Panc1 (cell line): Measurements from ENCODE around the gene TNIP1. TPM values are rescaled to one million over a fixed set of nuclear protein-coding genes. Genes with fewer than 3 reads are reported as not detected.

Experiments used
- ATAC-seq: fragments of 200-7000 bp; cut with Tn5 transposase; 2 replicates; pipeline ENCODE4 v1.9.1; 2020; ENCODE audit warnings: mild to moderate bottlenecking, moderate library complexity
- BruUV-seq: library from RNA; stranded (reverse); fragments of 400-500 nt; replicated peaks from 2 replicates; lab custom pipeline; 2021; lab: Mats Ljungman, UMichigan
- CTCF ChIA-PET: fragments of 300-600 bp; sonication (Branson Sonifier 250); formaldehyde crosslinking; loops from one replicate; lab custom pipeline; 2022; ENCODE audit warnings: antibody characterized with exemption; lab: Charles Lee
- POLR2A ChIA-PET: fragments of 300-600 bp; sonication (Branson Sonifier 250); formaldehyde crosslinking; loops from one replicate; lab custom pipeline; 2022; ENCODE audit warnings: antibody characterized with exemption; lab: Charles Lee
- DNase-seq: peaks from one replicate; pipeline ENCODE4 v3.0.0-alpha.2; 2010; ENCODE audit warnings: low read depth, low spot score
- H3K27ac ChIP-seq: 2 replicates; pipeline ENCODE4 v1.5.1; 2011; ENCODE audit warnings: mild to moderate bottlenecking, low read length, inconsistent platforms
- H3K27me3 ChIP-seq: fragments of 200-500 bp; sonication (Bioruptor generic); 2 replicates; pipeline ENCODE4 v1.6.0; 2014; ENCODE audit warnings: low read length, inconsistent platforms; ENCODE audit not compliant: control insufficient read depth, insufficient read depth
- H3K36me3 ChIP-seq: fragments of 200-500 bp; sonication (Bioruptor generic); 2 replicates; pipeline ENCODE4 v1.5.1; 2014; ENCODE audit warnings: inconsistent platforms, mild to moderate bottlenecking, low read length, moderate library complexity; ENCODE audit not compliant: control insufficient read depth, insufficient read depth
- H3K4me1 ChIP-seq: 2 replicates; pipeline ENCODE4 v1.5.1; 2011; ENCODE audit warnings: inconsistent platforms, mild to moderate bottlenecking, low read length, moderate library complexity; ENCODE audit not compliant: control insufficient read depth, insufficient read depth
- H3K4me3 ChIP-seq, 2 experiments: 2 replicates each; pipeline ENCODE4 v1.5.1; 2011 to 2012; ENCODE audit warnings: low read depth in 2 of 2, low read length in 2 of 2, mild to moderate bottlenecking in 2 of 2, inconsistent platforms in 1 of 2, moderate library complexity in 1 of 2
- H3K9me3 ChIP-seq: fragments of 200-500 bp; sonication (Bioruptor generic); 2 replicates; pipeline ENCODE4 v1.5.1; 2014; ENCODE audit warnings: low read depth, mild to moderate bottlenecking, inconsistent platforms, low read length, moderate library complexity; ENCODE audit not compliant: control insufficient read depth, insufficient read depth
- CTCF ChIP-seq: fragments of 450-650 bp; IDR thresholded peaks from 2 replicates; pipeline ENCODE4 v1.5.1; 2017; ENCODE audit warnings: mild to moderate bottlenecking
- POLR2AphosphoS5 ChIP-seq: IDR thresholded peaks from 2 replicates; pipeline ENCODE4 v1.6.1; 2012; ENCODE audit warnings: mild to moderate bottlenecking, low read depth, low read length, moderate library complexity
- REST ChIP-seq, 2 experiments: IDR thresholded peaks; 2 replicates each; pipeline ENCODE4 v1.6.1; 2011 to 2012; ENCODE audit warnings: low read depth in 2 of 2, control low read depth in 1 of 2, low read length in 1 of 2, mild to moderate bottlenecking in 1 of 2, moderate library complexity in 1 of 2; ENCODE audit not compliant: insufficient read depth in 1 of 2
- SIN3A ChIP-seq: IDR thresholded peaks from 2 replicates; pipeline ENCODE4 v1.6.1; 2012; ENCODE audit warnings: low read depth, mild to moderate bottlenecking, low read length, moderate library complexity, borderline replicate concordance; ENCODE audit not compliant: insufficient read depth
- TCF7L2 ChIP-seq: IDR thresholded peaks from 2 replicates; pipeline ENCODE4 v1.6.1; 2011; ENCODE audit warnings: mild to moderate bottlenecking, low read depth, low read length, inconsistent platforms
- in situ Hi-C: cut with HindIII; loops from 2 replicates; pipeline ENCODE4 v1.10.0; 2016; ENCODE audit warnings: low sequenced_read_pairs, low pct_unique_long_range_greater_than_20kb
- intact Hi-C: fragments of 100-400 bp; cut with micrococcal nuclease; formaldehyde crosslinking; loops from one replicate; pipeline ENCODE4 v1.10.0; 2022; ENCODE audit not compliant: unreplicated experiment
- total RNA-seq: library from RNA; stranded (reverse); gene quantifications from one replicate; pipeline ENCODE4 v1.2.1, GENCODE V29; 2021; ENCODE audit not compliant: unreplicated experiment

Gene TNIP1
- total RNA-seq, 1 experiment from 2014 or later = 81.9 TPM

GRCh38 chr5:151034422-151035379 lies 46.1 kb downstream of the TNIP1 start:
- intact Hi-C loops (no loop called here), in situ Hi-C loops (no loop called here)
- no peak for TF ChIP-seq TCF7L2
- TF ChIP-seq SIN3A = no peak
- no peak for TF ChIP-seq CTCF
- no peak for TF ChIP-seq REST (IDR thresholded peaks at IDR 0.05; ENCODE audit: insufficient read depth in 1 of 2, low read depth in 2 of 2, low read length in 1 of 2)
- no peak for TF ChIP-seq POLR2AphosphoS5
- ChIA-PET CTCF (no interaction called here), POLR2A (no interaction called here)
- no peaks in the 10 kb centered on the region for H3K9me3 ChIP-seq
- no peak for DNase-seq
- H3K27ac ChIP-seq = no peak overlapping the region
- ATAC-seq = peak; percentile 19; the same call in 1 of the 2 replicates
- H3K4me3 ChIP-seq = no peak overlapping the region
- no peaks in the 10 kb centered on the region; the same call in 1 of the 2 replicates for H3K36me3 ChIP-seq
- H3K27me3 ChIP-seq = no peaks in the 10 kb centered on the region
- no TSS peak for BruUV-seq
- H3K4me1 ChIP-seq = no peaks in the 10 kb centered on the region

GRCh38 chr5:151033217-151033934 lies 47.5 kb downstream of the TNIP1 start:
- H3K27me3 ChIP-seq = no peaks in the 10 kb centered on the region
- H3K9me3 ChIP-seq = no peaks in the 10 kb centered on the region
- ATAC-seq = no peak
- no peak for DNase-seq
- no peak overlapping the region for H3K27ac ChIP-seq
- TF ChIP-seq POLR2AphosphoS5 = no peak
- TF ChIP-seq CTCF = no peak
- no peak for TF ChIP-seq TCF7L2
- no peak for TF ChIP-seq REST (IDR thresholded peaks at IDR 0.05; ENCODE audit: insufficient read depth in 1 of 2, low read depth in 2 of 2, low read length in 1 of 2)
- no peak for TF ChIP-seq SIN3A
- ChIA-PET CTCF (no interaction called here), POLR2A (no interaction called here)
- in situ Hi-C loops = no loop called here
- BruUV-seq = no TSS peak
- H3K4me1 ChIP-seq = no peaks in the 10 kb centered on the region
- intact Hi-C loops = no loop called here
- no peaks in the 10 kb centered on the region; the same call in 1 of the 2 replicates for H3K36me3 ChIP-seq
- H3K4me3 ChIP-seq = no peak overlapping the region
